GM18873 (cell line): ENCODE data around the gene ZNF800.

ENCODE experiments used
- ATAC-seq: cut with Tn5 transposase; IDR thresholded peaks from one replicate; pipeline ENCODE4 v1.9.1; 2021; ENCODE audit warnings: mild to moderate bottlenecking, moderate library complexity, moderate number of reproducible peaks; ENCODE audit not compliant: unreplicated experiment, low FRiP score

Gene ZNF800

DNA sequence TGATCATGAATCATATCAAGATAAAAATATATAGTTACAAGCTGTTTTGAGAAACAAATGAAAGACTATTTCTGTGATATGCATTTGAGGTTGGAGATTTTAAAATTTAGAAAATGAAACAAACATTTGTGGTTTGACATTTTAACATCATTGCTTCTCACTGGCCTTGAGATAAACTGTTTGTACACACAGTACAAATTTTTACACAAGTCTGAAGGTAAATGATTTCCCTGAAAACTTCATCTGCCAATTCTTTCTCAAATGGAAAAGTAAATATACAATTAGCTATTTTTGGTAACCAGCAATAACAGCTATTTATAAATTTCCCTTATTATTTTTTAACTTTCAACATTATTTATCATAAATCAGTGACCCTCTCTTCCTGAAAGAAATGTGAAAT, 38.6 kb downstream of the ZNF800 start:
- ATAC-seq, result no peak

DNA sequence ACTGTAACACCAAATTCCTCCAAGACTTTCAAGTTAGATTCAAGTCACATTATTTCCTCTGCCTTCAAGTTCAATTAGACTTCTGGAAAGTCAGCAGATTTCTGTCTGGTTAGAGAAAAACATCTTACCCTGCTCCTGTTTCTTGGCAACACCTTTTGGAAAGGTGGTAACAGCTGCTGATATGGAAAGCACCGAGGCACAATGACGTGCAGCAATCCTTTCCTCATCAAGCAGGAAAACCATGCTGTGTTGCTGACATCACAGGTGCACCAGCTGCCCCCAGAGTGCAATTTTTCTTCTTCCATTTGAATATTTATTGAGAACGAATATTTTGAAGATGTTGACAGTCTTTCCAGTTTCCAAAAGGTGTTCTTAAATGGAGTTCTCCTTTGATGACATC, 41.9 kb downstream of the ZNF800 start:
- no peak for ATAC-seq

DNA sequence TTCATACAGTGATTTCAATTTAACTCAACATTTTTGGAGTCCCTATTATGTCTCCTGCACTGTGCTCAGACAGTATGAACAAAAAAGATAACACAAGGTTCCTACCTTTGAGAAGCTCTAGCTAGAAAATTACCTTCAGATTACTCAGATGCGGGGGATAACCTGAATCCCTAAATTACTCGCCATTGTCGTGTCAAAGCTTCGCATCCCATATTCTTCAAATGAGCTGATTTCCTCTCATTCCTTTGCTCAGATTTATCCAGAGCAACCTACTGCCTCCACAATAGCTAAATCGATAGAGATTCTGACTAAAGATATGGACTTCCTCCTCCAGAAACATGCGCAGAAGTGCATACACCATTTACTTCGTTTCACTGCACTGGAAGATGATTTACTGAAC, 42.6 kb downstream of the ZNF800 start:
- ATAC-seq, result no peak

DNA sequence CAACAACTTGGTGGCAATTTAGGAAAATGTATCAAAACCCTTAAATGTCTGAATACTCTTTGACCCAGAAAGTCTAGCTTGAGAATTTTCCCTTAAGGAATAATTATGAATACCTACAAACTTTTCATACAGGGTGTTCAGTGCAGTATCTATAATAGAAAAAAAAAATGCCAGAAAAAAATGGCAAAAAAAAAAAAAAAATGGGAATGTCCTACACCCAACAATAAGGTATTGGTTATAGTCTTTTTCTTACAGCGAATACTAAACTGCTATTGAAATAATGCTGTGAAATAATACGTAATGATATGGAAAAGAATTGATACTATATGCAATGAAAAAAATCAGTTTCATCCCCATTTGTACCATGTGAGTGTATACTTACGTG, 44.3 kb downstream of the ZNF800 start:
- ATAC-seq, result no peak

DNA sequence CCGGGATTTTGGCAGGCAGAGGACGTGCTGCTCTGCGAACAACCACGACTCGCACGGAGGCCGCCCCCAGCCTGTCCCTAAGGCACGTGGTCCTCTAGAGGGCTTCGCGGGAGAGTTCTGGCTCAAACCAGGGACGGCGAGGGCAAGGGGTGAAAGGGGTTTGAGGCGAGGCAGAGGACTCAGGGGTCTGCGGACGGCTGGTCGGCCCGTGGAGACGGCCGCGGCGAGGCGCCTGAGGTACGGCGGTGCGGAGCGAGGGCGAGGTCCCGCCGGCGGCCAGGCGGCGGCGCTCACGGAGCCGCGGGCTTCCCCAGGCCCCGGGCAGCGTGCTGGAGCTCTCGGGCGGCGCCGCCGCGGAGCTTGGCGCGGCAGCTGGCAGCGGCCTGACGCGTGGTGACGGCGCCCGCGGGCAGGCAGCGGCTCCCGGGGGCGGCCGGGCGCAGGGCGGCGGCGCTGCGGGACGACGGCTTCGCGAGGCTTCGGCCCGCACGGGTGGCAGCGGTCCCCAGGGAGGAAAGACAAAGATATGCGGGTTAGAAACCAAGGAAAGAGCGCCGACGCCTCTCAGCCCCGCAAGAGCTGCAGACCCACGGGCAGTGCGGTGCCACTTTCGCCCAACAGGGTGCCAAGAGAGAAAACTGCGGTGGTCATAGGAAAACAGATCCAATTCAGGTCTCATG, 44.8 kb downstream of the ZNF800 start:
- ATAC-seq, result peak; percentile 87

DNA sequence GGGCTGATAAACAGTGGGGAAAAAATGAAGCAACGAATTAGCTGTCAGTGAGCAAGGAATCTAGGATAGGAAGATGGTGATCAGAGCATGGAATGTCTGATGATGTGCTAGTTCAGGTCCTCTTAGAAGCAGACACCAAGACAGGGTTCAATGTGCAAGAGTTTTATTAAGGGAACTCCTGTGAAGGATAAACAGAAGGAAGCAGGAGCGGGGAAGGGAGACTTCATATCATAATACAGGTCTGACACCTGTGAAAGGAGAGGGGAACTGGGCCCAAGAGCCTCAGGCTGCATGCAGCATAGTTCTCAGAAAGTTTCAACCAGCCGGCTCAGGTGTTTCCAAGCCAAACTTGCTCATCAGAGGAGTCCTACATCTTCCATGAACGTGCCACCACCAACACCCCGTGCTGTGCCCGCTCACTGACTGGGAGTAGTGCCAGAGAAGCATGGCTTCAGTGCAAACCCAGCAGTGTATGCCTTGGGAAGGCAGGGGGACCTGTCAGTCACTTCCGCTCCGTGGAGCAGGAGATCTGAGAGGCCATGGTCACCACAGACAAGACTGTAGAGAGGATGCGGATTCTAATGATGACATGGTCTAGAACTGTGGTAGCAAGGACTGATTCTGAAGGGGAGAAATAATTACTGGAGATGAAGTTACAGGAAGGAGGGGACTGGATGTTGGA, 45.8 kb downstream of the ZNF800 start:
- no peak for ATAC-seq

DNA sequence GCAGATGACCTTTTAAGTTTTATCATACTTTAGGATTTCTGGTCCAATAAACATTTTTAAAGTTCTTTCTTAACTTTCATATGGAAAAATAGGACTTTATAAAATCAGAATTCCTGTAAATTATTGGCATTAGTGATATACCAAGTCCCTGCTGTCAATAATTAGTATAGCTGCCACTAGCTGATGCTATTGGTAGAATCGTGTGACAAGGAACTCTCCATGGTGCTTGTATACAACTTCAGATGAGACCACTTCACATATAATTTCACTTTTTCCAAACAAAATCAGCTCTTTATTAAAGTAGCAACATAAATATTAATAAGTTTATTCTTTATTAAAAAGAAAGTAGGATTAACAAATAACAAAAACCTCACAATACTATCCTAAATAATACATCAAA, 49.9 kb downstream of the ZNF800 start:
- ATAC-seq, result no peak

DNA sequence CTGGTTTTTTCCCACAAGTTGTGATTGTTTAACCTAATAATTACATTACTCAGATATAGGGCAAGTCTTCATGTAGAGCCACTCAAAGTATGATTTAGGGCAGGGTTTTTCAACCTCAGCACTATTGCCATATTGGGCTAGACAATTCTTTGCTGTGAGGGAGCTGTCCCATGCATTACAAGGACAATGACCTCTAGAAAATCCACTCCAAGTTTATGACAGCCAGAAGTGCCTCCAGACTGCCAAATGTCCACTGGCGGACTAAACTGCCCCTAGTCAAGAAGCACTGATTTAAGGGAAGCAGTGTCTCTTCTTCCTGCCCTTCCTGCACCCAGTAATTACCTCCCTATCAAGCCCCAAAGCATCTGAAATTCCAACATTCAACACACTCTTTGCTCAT, 54.4 kb downstream of the ZNF800 start:
- no peak for ATAC-seq

DNA sequence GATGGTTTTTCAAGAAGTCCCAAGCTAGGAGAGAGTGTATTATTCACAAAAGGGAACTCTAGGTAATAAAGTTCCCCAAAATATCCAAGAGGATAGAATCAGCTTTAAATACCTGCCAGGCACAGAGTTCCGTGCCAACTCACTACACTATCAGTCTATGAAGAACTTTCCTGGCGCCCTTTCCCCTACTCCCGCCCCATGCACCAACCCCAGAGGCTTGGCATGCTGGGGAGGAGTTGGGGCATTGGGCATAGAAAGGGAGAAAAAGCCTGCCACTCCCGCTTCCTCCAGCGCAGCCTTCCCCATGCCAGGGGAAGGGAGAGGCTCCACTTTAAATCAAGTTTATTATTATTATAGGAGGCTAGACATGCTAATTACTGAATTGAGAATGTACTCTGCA, 54.9 kb downstream of the ZNF800 start:
- no peak for ATAC-seq

DNA sequence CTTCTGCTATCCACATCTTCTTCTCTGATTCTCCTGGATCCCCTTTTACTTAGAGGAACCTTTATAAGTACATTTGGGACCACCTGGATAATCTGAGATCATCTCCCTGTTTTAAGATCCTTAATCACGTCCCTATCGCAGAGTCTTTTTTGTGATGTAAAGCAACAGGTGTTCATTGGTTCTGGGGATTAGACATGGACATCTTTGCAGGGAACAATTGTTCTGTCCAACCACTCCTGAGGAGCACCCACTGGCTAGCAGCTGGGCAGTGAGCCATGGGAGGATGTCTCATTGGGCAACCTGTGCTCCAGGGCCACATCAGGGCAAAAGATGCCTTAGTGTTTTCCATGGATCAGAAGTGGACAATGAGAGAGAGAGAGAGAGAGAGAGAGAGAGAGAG, 56.0 kb downstream of the ZNF800 start:
- no peak for ATAC-seq

DNA sequence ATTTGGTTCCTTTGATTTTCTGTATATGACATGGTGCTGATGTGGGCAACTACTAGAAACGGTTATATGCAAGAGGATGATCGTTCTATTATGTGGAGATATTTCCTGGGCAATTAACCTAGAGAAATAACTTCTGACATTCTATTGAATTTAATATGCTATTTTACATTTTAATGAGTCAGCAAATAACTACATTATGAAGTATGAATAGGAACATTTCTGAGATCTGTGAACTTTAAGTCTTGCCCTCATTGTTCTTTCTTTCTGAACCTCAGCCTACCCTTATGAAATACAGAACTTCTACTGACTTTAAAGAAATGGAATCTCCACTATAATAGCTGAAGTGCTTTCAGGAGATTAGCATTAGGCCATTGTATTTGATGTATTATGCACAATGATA, 59.6 kb downstream of the ZNF800 start:
- no peak for ATAC-seq

DNA sequence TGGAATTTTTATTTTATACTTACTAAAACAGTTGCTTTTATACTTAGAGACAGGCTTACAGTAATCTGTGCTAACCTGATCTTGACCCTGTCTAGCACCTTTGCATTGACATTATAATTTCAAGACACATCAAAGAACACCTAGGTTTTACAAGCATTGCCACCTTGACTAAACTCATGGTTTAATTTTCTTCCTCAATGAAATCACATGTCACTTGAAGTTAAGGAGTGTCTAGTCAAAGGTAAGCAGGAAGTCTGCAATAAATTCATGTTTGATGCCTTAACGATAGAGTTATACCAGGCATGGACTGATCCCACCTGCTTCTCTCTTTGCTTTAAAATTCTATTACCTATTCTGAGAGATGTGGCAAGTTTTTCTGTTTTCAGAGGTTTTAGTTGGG, 62.4 kb downstream of the ZNF800 start:
- no peak for ATAC-seq

DNA sequence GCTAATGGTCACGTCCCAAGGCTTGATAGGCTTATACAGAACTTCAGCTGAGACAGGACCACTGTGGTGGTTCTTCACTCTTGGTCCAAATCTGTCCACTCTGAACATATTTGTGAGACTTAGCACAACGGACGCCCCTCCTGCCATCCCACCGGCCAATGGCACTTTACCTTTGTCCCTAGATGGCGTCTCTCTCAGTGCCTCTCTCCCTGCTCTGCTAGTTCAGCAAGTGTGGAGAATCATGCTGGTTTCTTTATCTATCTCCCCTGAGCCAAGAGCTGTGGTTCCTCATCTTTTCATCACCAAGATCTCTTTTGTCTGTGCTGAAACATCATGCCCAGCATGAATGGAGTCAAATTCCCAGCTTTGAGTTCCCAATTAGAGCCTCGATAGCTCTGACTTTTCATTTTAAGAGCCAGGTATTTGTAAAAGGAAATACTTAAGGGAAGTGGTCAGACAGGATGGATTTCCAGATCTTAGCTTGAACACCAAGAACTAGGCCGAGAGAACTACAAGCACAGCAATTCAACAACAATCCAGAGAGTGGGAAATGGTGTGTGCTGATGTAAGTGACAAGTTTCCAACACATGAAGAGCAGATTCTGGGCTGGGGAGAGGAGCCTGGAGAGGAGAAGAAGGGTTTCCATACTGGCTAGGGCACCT, 69.5 kb downstream of the ZNF800 start:
- ATAC-seq, result no peak

DNA sequence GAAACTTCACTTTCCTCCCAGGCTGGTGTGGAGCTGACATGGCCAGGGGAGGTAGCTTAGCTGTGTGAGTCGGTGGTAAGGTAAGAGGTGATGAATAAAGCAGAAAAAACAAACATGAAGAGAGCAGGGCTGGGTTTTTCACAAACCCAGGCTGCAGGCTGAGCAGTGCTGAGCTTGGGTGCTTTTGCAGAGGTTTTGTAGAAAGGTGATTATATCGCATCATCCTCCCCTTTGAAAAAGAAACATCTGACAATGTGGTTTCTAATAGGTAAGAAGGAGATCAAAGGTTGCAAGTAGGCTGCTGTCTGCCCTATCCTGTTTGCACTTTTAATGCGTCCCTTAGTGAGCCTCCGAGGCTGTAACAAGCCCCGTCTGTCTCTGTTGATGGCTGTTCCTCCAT, 70.2 kb downstream of the ZNF800 start:
- ATAC-seq, result no peak

DNA sequence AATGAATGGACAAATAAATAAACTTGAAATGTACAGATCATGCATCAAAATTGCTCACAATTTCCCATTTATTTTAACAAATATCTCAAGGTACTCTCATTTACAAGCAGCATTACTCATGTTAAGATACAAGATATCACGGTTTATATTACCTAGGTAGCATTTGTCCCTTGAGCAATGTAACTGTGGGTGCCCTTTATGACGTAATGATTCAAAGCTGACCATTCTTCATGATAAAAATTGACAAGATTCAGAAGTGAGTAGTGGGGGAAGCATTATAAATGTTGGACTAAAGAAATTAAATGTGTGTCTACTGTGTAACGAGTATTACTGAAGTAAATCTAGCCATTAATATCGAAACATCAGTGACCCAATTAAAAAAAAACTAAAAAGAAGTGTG, 71.5 kb downstream of the ZNF800 start:
- no peak for ATAC-seq
